B cell (primary cell): ENCODE measurements around the gene PTRH2. TPM values are rescaled to one million over a fixed set of nuclear protein-coding genes. Genes with fewer than 3 reads are reported as not detected.

Experiments used
- ATAC-seq: fragments of 200-7000 bp; cut with Tn5 transposase; one replicate; pipeline ENCODE4 v1.10.0; 2021; ENCODE audit warnings: low read depth, mild to moderate bottlenecking, moderate number of reproducible peaks, moderate library complexity
- CTCF ChIA-PET: fragments of 350-600 bp; sonication (Branson Sonifier 250); formaldehyde crosslinking; loops from one replicate; lab custom pipeline; 2021; ENCODE audit warnings: antibody characterized with exemption, inconsistent platforms; lab: Charles Lee
- POLR2A ChIA-PET: fragments of 350-600 bp; sonication (Branson Sonifier 250); formaldehyde crosslinking; loops from one replicate; lab custom pipeline; 2021; ENCODE audit warnings: antibody characterized with exemption; lab: Charles Lee
- DNase-seq: peaks from one replicate; pipeline ENCODE4 v3.0.0; 2013
- H2AFZ ChIP-seq: 2 replicates; pipeline ENCODE4 v1.6.1; 2012; ENCODE audit warnings: mild to moderate bottlenecking, low read depth, low read length; ENCODE audit not compliant: insufficient read depth, poor library complexity, severe bottlenecking
- H3K27ac ChIP-seq, 2 donors: 1 replicate in 1 of 2; 2 replicates in 1 of 2; pipeline ENCODE4 v1.5.1; 2012 to 2013; ENCODE audit warnings: low read length in 2 of 2, mild to moderate bottlenecking in 2 of 2, moderate library complexity in 1 of 2
- H3K27me3 ChIP-seq, 4 experiments: fragments of 200-600 bp in 1 of 4; sonication (generic) in 1 of 4; replicated peaks in 1 of 4; 1 replicate in 2 of 4; 2 replicates in 2 of 4; pipeline versions ENCODE4 v1.6.1 to v1.7.0; 2013 to 2016; ENCODE audit warnings: low read length in 3 of 4, mild to moderate bottlenecking in 2 of 4, mixed read lengths in 1 of 4, moderate library complexity in 1 of 4; ENCODE audit not compliant: insufficient read depth in 4 of 4, control insufficient read depth in 3 of 4; ENCODE audit errors: control extremely low read depth in 1 of 4
- H3K36me3 ChIP-seq, 2 experiments: replicated peaks in 1 of 2; 1 replicate in 1 of 2; 2 replicates in 1 of 2; pipeline versions ENCODE4 v1.6.1 to v1.7.1; 2013; ENCODE audit warnings: low read length in 1 of 2; ENCODE audit not compliant: insufficient read depth in 2 of 2, control insufficient read depth in 1 of 2; ENCODE audit errors: control extremely low read depth in 1 of 2, extremely low read depth in 1 of 2
- H3K4me1 ChIP-seq, 2 donors: fragments of 200-600 bp in 1 of 2; sonication (generic) in 1 of 2; 1 replicate in 1 of 2; 2 replicates in 1 of 2; pipeline versions ENCODE4 v1.5.1 to v1.6.1; 2013 to 2017; ENCODE audit warnings: low read length in 2 of 2; ENCODE audit not compliant: control insufficient read depth in 2 of 2, insufficient read depth in 2 of 2
- H3K4me2 ChIP-seq: replicated peaks from 2 replicates; pipeline ENCODE3; 2012; ENCODE audit warnings: mild to moderate bottlenecking, low read depth, low read length; ENCODE audit not compliant: poor library complexity, severe bottlenecking
- H3K4me3 ChIP-seq, 5 experiments: fragments of 200-600 bp in 1 of 5; sonication (generic) in 1 of 5; 1 replicate in 3 of 5; 2 replicates in 2 of 5; pipeline versions ENCODE4 v1.5.1 to v1.7.0; 2011 to 2016; ENCODE audit warnings: low read length in 4 of 5, mild to moderate bottlenecking in 4 of 5, low read depth in 2 of 5, control low read depth in 1 of 5, moderate library complexity in 1 of 5; ENCODE audit not compliant: insufficient read depth in 1 of 5; ENCODE audit errors: control extremely low read depth in 1 of 5, extremely low read depth in 1 of 5
- H3K79me2 ChIP-seq: fragments of 200-600 bp; sonication (generic); one replicate; pipeline ENCODE4 v1.6.0; 2016; ENCODE audit warnings: low read length; ENCODE audit not compliant: control insufficient read depth, insufficient read depth
- H3K9ac ChIP-seq: fragments of 200-600 bp; sonication (generic); 2 replicates; pipeline ENCODE4 v1.6.1; 2017; ENCODE audit warnings: mild to moderate bottlenecking, low read length, moderate library complexity
- H3K9me3 ChIP-seq, 3 donors: one replicate each; pipeline versions ENCODE4 v1.6.1 to v1.7.1; 2013; ENCODE audit warnings: low read length in 2 of 3; ENCODE audit not compliant: control insufficient read depth in 2 of 3, insufficient read depth in 1 of 3; ENCODE audit errors: control extremely low read depth in 1 of 3
- H4K20me1 ChIP-seq: 2 replicates; pipeline ENCODE4 v1.6.0; 2012; ENCODE audit warnings: mild to moderate bottlenecking, low read length; ENCODE audit not compliant: insufficient read depth, control insufficient read depth, poor library complexity, severe bottlenecking
- H3K27ac Mint-ChIP-seq: one replicate; pipeline ENCODE4 v1.8.0; 2021; ENCODE audit warnings: mixed read lengths
- H3K27me3 Mint-ChIP-seq: one replicate; pipeline ENCODE4 v1.8.0; 2021; ENCODE audit warnings: mixed read lengths
- H3K4me1 Mint-ChIP-seq: one replicate; pipeline ENCODE4 v1.8.0; 2021; ENCODE audit warnings: mixed read lengths
- H3K4me3 Mint-ChIP-seq: one replicate; pipeline ENCODE4 v1.8.0; 2021; ENCODE audit warnings: mixed read lengths
- H3K9me3 Mint-ChIP-seq: one replicate; pipeline ENCODE4 v1.8.0; 2022; ENCODE audit warnings: mixed read lengths; ENCODE audit not compliant: insufficient read depth
- CTCF ChIP-seq: fragments of 200-600 bp; IDR thresholded peaks from one replicate; pipeline ENCODE4 v1.8.0; 2022; ENCODE audit warnings: antibody characterized with exemption, mild to moderate bottlenecking
- EZH2 ChIP-seq: IDR thresholded peaks from 2 replicates; pipeline ENCODE4 v1.6.1; 2012; ENCODE audit warnings: borderline replicate concordance, low read depth, mild to moderate bottlenecking, moderate library complexity, low read length; ENCODE audit not compliant: insufficient read depth, poor library complexity, severe bottlenecking
- WGBS: methylation state at CpG from one replicate; pipeline ENCODE4 v1.1.5; 2013; ENCODE audit warnings: missing lambda C conversion rate; ENCODE audit not compliant: insufficient coverage; 5-methylcytosine and 5-hydroxymethylcytosine counted together
- intact Hi-C: fragments of 100-400 bp; cut with micrococcal nuclease; formaldehyde crosslinking; loops from one replicate; pipeline ENCODE4 v1.10.0; 2022
- polyA plus RNA-seq: library from polyadenylated mRNA; depleted of rRNA; stranded (reverse); fragments of >200 nt; gene quantifications from 2 replicates; pipeline ENCODE4 v1.2.3, GENCODE V29; 2012
- total RNA-seq, 2 donors: library from RNA; stranded (reverse); fragments of 120-200 nt in 1 of 2; gene quantifications; 1 replicate in 1 of 2; 2 replicates in 1 of 2; pipeline versions ENCODE4 v1.2.3 to v1.2.4, GENCODE V29; 2013 to 2022

The PTRH2 gene
- total and polyA plus RNA-seq, 2 donors (not counting 1 experiment from before 2014, with no cell fraction given) = 7.1 to 22.7 TPM

- TF ChIP-seq CTCF (no peak), EZH2 (no peak)
- Histone ChIP-seq H3K4me2 (no peak overlapping the region), H3K9ac (no peak overlapping the region), H3K4me1 (peaks cover 3 to 9% of the 10 kb centered on the region in 2 donors), H2AFZ (no peak overlapping the region), H4K20me1 (no peaks in the 10 kb centered on the region), H3K27ac (no peak overlapping the region), H3K4me3 (no peak overlapping the region), H3K79me2 (peaks cover 33% of the 10 kb centered on the region), H3K9me3 (no peaks in the 10 kb centered on the region), H3K27me3 (no peaks in the 10 kb centered on the region), H3K36me3 (peaks cover 21 to 93% of the 10 kb centered on the region in 2 experiments)
- peaks cover 4% of the 10 kb centered on the region for H3K4me1 Mint-ChIP-seq
- ATAC-seq (no peak), DNase-seq (no peak)
- ChIA-PET POLR2A (no interaction called here), CTCF (no interaction called here)
- no peaks in the 10 kb centered on the region for H3K27me3 Mint-ChIP-seq
- no peak overlapping the region for H3K4me3 Mint-ChIP-seq
- no peak overlapping the region for H3K27ac Mint-ChIP-seq
- intact Hi-C loops = no loop called here
- no peaks in the 10 kb centered on the region for H3K9me3 Mint-ChIP-seq
- WGBS = 80% methylated on average over 1 of the region's 4 CpGs
Observed at GRCh38 chr17:59680314-59680713, 26.9 kb downstream of the PTRH2 start.

GRCh38 chr17:59678918-59679317, 28.3 kb downstream of the PTRH2 start:
- Mint-ChIP-seq H3K4me1 (peaks cover 18% of the 10 kb centered on the region), H3K4me3 (no peak overlapping the region), H3K9me3 (no peaks in the 10 kb centered on the region), H3K27me3 (no peaks in the 10 kb centered on the region), H3K27ac (no peak overlapping the region)
- intact Hi-C loops = no loop called here
- H4K20me1 ChIP-seq = no peaks in the 10 kb centered on the region
- no peaks in the 10 kb centered on the region for H3K27me3 ChIP-seq
- H3K4me1 ChIP-seq = peaks cover 16 to 23% of the 10 kb centered on the region in 2 donors
- POLR2A ChIA-PET = no interaction called here
- H3K9me3 ChIP-seq = no peaks in the 10 kb centered on the region
- no peak overlapping the region for H3K4me2 ChIP-seq
- H3K36me3 ChIP-seq = peaks cover 17 to 86% of the 10 kb centered on the region in 2 experiments
- no peak overlapping the region for H2AFZ ChIP-seq
- DNase-seq (no peak), ATAC-seq (no peak)
- H3K27ac ChIP-seq = no peak overlapping the region
- H3K79me2 ChIP-seq = peaks cover 37% of the 10 kb centered on the region
- no peak overlapping the region for H3K4me3 ChIP-seq
- CTCF ChIA-PET = no interaction called here
- no peak overlapping the region for H3K9ac ChIP-seq
- WGBS = no CpG with 5 or more reads among the region's 2 CpGs
- TF ChIP-seq CTCF = no peak
- no peak for TF ChIP-seq EZH2
